PC-3 (cell line): ENCODE measurements around the gene KBTBD4.

Experiments used
- CTCF ChIP-seq: fragments of 300-600 bp; sonication (generic); conservative IDR thresholded peaks from 2 replicates; pipeline ENCODE4 v1.5.1; 2017; ENCODE audit warnings: antibody characterized with exemption, low read depth, mild to moderate bottlenecking, low read length
- EZH2 ChIP-seq: fragments of 300-600 bp; sonication (generic); IDR thresholded peaks from one replicate; pipeline ENCODE4 v1.6.1; 2017; ENCODE audit warnings: antibody characterized with exemption, mild to moderate bottlenecking, low read length; ENCODE audit not compliant: unreplicated experiment
- EZH2phosphoT487 ChIP-seq: fragments of 300-600 bp; sonication (generic); IDR thresholded peaks from 2 replicates; pipeline ENCODE4 v1.6.1; 2018; ENCODE audit warnings: mild to moderate bottlenecking, antibody characterized with exemption, low read length, borderline replicate concordance

DNA sequence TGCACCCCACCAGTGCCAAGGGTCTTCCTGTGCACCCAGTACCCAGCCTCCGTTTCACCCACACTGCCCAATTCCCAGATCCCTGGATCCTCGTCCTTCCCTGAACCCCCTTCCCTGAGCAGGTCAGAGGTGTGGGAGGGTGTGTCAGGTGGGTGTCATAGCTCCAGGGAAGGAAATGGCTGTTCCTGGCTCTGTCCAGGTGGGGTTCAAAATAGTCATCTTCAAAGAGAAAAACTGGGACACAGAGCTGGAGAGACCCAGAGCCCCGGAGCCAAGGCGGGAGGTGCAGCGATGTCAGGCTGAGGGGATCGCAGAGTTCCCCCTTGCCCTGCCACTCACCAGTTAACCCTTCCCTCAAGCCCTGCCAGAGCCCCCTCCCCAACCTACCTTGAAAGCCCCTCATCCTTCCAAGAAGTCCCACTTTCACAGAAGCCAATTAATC lies 14.7 kb upstream of the KBTBD4 start:
- no peak for TF ChIP-seq EZH2
- no peak for TF ChIP-seq CTCF
- no peak for TF ChIP-seq EZH2phosphoT487
